GM21423 (cell line): ENCODE data around the gene PILRA.
A peak's percentile ranks its signal among the peaks of the same experiment; 100 is the strongest.

ENCODE experiments used
- ATAC-seq: cut with Tn5 transposase; IDR thresholded peaks from one replicate; pipeline ENCODE4 v1.9.1; 2021; ENCODE audit warnings: mild to moderate bottlenecking, moderate library complexity; ENCODE audit not compliant: unreplicated experiment

The PILRA gene

DNA sequence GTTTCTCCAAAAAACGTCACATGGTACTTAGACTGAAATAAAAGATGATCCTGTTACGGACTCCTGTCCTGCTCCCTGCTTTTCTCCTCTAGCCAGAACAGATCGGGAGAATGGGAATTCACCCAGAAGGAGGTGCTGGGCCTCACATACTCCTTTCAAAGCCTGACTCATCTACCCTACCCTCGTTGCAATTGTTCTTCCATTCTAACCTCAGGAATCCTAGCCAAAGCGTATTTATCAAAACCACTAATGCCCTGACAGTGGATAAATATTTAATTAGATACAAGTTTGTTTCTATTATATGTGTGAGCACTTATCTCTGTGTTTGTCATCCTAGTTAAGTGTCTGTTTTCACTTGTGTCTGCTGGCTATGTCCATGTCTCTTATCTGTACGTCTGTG lies 33.5 kb downstream of the PILRA start:
- no peak for ATAC-seq

DNA sequence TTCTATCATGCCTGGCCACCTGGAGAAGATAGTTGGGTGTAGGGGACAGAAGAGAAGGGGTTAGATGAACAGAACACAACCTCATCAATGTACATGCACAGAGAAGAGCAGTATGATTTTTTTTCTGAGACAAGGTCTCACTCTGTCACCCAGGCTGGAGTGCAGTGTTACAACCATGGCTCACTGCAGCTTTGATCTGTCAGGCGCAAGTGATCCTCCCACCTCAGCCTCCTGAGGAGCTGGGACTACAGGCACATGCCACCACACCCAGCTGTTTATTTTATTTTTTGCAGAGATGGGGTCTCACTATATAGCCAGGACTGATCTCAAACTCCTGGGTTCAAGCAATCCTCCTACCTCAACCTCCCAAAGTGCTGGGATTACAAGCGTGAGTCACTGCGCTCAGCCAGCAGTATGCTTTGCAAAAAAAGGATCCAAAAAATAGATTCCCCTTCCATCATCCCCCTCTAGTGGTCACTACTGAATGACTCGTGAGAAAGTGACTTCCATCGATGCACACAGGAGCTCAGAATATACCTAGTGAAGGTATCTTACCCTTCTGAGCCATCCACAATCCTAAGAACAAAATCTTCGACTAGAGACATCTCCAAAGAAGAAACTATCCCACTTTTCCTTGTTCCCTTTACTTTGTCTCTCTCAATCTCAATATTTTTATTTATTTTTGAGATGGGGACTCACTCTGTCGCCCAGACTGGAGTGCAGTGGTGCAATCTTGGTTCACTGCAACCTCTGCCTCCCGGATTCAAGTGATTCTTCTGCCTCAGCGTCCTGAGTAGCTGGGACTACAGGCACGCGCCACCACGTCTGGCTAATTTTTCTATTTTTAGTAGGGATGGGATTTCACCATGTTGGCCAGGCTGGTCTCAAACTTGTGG lies 34.2 kb downstream of the PILRA start:
- ATAC-seq = peak; percentile 53

DNA sequence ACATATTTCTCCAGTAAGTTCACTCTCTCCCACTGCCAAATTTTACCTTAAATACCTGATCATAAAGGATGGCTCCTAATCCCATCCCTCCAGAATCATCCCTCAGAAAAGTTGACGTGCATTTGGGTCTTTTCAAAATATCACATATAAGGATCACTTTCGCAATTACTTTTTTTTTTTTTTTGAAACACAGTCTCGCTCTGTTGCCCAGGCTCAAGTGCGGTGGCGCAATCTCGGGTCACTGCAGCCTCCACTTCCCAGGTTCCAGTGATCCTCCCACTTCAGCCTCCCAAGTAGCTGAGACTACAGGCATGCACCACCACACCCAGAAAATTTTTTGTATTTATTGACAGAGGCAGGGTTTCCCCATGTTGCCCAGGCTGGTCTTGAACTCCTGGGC lies 37.8 kb downstream of the PILRA start:
- no peak for ATAC-seq

DNA sequence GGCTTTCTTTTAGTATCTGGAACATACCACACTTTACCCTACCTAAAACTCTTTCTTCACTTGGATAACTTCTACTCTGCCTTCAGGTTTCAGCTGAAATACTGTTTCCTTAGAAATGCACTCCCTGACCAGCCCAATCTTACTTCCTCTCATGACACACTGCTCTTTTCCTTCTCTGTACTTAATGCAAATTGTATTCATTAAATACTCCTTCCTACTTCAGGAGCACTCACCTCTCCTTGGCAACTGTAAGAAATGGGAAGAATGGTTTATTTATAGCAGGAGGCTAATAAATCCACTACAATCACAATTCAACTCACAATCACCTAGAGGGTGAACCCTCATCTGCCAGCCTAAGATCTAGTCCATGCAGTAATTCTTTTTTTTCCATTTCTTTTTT lies 40.1 kb downstream of the PILRA start:
- no peak for ATAC-seq

DNA sequence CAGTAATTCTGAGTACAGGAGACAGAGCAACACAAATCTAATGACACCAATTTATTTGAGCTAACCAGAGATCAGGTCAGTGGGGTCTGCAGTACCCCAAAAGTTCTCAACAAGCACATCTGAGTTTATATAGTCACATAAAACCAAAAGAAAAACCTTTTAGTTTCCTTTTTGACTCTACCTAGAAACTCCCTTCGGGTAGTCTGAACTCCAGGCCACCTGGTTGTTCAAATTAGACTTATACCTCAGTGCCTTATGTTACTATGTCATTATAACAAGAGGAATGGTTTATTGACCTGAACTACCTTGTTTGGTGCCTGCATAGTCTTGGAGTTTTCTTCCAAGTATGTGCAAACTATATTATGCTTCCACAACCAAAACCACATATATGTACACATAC lies 40.6 kb downstream of the PILRA start:
- no peak for ATAC-seq

DNA sequence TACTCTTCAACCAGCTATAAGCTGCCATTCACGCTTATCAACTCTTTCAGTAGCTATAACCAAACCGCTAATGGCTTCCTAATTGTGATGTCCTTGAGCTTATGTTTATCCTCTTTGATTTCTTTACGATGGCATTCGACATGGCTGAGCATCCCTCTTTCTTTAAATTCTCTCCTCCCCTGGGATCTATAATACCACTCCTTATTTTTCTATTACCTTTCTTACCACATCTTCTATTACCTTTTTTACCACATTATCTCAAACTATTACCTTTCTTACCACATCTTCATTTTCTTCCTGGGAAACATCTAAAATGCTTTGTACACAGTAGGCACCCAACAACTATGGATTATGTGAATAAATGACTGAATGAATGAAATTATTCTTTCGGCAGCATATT lies 42.2 kb downstream of the PILRA start:
- no peak for ATAC-seq

DNA sequence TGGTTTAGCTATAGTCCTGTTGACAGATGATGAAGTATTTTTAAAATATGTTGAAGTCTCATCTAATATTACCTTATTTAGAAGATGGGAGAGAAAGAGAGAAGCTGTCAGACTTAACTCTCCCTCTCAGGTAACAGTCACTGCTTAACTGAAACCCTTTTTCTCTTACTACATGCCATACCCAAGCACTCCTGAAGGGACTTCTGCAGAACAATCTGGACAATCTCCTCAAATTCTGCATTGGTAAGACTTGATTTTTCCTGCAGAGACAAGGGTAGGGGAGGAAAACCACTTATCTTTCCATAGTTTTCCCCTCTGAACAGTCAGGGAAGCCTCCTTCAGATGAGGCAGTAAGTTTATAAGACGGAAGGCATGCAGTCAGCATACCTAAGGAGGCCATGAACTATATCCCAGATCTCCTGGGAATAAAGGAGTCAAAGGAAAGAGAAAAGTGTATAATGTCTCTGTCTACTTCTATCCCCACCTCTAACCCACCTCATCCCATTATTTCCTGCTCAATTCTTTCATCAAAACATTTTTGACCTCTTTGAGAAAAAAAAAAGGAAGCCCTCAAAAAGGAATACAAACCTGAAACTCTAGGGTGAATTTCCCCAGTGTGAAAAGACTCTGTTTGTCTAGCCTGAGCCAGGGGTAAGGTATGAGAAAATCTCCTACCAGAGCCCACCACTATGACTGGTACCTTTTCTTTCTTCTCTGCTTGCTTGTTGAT lies 45.8 kb downstream of the PILRA start:
- ATAC-seq = no peak

DNA sequence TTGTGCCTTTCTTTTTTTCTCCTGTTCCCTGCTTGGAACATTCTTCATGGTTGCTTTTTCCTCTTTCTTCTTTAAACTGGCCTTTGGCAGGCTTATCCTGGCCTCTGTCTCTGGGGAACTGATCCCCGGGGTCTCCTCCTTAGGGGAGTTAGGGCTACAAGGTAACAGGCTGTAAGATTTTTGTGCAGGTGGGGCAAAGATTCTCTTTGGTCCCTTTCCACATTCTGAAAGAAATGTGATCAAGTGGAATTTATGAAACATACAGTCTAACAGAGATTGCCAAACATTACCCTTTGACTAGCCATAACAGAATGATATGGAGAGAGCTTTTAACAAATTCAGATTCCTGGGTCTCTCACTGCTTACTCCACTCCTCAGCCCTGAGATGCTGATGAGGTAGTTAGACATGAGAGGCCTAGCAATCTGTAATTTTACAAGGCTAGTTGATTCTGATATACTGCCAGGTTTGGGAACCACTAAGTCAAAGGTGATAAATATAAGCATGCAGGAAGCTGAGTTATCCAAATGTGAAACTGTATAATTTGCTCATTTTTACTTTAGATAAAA lies 46.5 kb downstream of the PILRA start:
- ATAC-seq = no peak

DNA sequence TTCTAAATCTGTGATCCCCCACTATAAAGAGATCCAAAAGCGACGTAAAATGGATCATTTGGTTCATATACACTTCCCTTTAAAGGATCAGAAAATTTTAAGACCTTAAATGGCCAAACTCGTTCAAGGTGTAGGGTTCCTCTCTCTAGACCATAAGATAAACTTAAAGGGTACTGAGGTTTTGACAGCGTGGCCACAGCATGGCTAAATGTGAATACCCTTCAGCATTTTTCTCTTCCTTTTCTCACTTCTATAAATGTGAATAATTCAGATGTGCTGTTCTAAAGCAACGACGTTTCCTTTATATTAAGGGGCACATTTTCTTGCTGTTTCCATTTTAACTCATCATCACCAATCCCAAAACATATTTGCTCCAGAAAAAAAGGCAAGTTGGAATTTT lies 50.0 kb downstream of the PILRA start:
- no peak for ATAC-seq

DNA sequence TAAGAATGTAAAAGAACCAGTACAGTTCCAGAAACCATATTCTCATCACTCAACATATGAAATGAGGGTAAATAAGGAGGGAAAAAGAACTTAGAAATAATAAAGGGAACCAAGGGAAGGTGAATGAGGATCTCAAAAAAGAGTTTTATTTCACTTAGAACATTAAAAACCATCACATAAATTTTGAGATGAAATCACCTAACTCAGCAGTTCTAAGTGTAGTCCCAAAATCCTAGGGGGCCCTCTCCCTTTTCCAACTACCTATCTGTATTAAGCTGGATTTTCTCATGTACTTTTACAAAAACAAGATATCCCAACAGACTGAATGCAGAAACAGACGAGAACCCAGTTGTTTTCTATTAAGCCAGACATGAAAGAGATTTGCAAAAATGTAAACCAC lies 52.1 kb downstream of the PILRA start:
- no peak for ATAC-seq

DNA sequence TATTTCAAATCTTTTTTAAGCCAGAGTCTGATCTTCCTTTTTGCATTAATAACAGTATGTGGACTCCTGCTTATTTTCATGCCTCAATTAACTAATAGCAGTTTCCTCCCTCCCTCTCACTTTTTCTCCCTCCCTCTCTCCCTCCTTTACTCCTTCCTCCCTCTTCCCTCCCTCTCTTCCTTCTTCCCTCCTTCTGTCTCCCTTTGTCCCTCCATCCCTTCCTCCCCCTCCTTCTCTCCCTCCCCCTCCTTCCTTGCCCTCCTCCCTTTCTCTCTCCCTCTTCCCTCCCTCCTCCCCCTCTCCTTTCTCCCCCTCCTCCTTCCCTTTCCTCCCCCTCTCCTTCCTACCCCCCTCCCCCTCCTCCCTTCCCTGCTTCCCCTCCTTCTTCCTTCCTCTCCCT lies 53.2 kb downstream of the PILRA start:
- no peak for ATAC-seq

DNA sequence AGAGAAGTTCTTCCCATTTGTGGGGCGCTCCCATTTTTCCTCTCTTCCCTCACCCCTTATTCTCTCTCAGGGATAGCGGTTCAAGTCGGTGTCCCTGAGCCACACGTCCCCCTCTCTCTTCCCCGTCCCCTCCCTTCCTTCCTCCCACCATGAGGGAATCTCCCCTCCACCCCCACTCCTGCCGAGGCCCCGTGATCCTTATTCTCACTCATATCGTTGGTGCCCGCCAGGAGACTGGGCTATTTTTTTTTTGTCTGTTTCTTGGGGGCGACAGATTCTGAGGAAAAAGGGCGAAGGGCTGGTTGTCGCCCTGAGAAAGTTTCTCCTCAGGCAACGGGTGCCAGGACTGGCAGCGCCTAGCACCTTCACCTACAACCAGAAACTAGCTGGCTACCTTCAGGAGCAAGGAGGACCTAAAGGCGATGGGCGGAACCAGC lies 54.5 kb downstream of the PILRA start:
- ATAC-seq = no peak

DNA sequence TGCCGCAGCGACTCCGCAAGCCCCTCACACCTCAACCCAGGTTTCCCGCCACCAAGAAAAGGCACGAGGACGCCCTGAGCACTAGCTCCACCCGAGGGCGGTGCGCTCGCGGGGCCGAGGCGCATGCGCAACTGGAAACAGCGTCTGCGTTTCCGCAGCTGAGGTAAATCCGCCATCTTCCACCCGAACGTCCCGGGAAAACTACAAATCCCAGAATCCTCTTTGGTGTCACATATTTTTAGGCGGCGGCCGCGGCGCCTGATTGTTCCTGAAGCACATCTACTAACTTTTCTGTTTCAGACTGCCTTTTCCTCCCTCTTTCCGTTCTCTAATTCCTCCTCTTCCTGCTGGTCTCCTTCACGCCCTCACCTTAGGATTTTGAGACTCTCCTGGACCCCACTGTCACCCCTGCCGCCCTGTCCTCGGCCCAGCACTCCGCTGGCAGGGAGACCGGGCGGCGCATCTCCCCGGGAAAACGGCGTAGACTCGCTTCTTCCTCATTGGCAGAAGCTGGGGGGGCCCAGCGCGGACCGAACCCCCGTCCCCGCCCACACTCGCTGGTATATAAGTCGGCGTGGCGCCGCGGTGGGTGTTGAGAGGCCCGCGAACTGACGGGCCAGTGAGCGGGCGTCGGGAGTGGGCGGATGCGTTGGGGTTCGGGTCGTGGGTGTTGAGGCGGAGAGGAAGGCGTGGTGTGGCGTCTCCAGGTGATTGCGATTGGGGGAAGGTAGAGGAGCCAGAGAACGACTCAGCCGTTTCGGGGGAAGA lies 55.1 kb downstream of the PILRA start, which contains the start of gene ZCWPW1:
Gene ZCWPW1 (minus strand): TSS at position 505 of the 768 bp plus-strand sequence. CDS start 8,054 bp downstream, outside the sequence.
- peak; percentile 40 for ATAC-seq

DNA sequence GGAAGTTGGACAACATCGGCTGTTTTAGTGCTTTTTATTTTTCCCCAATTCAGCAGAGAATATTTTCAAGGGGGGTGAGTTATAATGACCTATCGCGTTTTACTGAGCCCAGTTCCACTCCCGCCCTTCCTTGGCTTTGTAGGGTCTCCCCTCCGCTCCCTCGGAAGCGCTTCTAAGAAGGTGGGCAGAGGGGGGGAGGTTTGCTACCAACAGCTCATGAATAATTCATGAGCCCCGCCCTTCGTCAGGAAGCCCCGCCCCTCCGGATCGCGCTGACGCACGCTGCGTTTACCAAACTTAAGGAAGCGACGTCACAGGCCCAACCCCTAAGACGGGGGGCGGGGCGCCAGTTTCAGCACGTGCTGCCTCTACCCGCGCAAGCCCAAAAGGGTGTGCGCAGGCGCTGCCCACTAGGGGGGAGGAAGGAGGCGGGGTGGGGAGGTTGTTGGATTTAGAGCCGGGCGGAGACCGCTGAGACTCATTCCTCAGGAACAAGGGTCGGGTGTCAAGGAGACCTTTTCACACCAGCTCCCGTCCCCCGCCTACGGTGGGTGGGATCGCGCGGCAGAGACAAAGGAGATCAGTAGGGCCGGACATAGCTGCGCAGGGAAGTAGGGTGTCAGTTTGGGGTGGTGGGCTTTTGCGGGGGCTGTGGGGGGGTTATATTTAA lies 55.8 kb downstream of the PILRA start:
- peak; percentile 44 for ATAC-seq

DNA sequence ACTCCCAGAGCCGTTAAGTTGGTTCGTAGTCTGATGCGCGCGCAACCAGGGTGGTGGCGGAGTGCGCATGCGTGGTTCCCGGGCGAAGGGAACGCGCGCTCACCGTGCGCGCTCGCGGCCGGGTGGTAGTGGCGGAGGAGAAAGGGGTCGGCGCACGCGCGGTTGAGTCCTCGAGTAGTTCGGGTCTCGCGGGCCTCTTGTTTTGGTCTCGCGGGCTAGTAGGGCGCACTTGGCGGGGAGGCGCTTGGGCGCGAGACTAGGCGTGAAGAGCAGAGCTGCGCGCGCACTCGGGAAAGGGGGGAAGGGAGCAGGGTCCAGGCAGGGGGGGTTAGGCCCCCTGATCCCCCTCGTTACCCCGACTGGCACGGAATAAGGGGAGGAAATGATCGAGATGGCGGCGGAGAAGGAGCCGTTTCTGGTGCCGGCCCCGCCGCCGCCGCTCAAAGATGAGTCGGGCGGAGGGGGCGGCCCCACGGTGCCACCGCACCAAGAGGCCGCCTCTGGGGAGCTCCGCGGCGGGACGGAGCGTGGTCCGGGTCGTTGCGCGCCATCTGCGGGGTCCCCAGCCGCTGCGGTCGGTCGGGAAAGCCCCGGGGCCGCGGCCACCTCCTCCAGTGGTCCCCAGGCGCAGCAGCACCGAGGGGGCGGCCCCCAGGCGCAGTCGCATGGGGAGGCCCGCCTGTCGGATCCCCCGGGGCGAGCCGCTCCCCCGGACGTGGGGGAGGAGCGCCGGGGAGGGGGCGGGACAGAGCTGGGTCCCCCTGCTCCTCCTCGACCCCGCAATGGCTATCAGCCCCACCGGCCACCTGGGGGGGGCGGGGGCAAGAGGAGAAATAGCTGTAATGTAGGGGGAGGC lies 56.6 kb downstream of the PILRA start, which contains the start of gene MEPCE:
Gene MEPCE (plus strand): TSS at position 195 of the 856 bp plus-strand sequence. CDS start 188 bp downstream, at position 383.
- peak; percentile 31 for ATAC-seq

DNA sequence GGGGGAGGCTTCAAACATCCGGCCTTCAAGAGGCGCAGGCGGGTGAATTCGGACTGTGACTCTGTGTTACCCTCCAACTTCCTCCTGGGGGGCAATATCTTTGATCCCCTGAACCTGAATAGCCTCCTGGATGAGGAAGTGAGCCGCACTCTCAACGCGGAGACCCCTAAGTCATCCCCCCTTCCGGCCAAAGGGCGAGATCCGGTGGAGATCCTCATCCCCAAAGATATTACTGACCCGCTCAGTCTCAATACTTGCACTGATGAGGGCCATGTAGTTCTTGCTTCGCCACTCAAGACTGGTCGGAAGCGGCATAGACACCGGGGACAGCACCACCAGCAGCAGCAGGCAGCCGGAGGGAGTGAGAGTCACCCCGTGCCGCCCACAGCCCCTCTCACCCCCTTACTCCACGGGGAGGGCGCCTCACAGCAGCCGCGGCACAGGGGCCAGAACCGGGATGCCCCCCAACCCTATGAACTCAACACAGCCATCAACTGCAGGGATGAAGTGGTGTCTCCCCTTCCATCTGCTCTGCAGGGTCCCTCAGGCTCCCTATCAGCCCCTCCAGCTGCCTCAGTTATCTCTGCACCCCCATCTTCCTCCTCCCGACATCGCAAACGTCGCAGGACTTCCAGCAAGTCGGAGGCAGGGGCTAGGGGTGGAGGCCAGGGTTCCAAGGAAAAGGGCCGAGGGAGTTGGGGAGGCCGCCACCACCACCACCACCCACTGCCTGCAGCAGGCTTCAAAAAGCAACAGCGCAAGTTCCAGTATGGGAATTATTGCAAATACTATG lies 57.4 kb downstream of the PILRA start:
- no peak for ATAC-seq

DNA sequence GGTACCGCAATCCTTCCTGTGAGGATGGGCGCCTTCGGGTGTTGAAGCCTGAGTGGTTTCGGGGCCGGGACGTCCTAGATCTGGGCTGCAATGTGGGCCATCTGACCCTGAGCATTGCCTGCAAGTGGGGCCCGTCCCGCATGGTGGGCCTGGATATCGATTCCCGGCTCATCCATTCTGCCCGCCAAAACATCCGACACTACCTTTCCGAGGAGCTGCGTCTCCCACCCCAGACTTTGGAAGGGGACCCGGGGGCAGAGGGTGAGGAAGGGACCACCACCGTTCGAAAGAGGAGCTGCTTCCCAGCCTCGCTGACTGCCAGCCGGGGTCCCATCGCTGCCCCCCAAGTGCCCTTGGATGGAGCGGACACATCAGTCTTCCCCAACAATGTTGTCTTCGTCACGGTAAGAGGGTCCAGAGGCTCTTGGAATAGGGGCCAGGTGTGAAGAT lies 58.0 kb downstream of the PILRA start:
- ATAC-seq = no peak

DNA sequence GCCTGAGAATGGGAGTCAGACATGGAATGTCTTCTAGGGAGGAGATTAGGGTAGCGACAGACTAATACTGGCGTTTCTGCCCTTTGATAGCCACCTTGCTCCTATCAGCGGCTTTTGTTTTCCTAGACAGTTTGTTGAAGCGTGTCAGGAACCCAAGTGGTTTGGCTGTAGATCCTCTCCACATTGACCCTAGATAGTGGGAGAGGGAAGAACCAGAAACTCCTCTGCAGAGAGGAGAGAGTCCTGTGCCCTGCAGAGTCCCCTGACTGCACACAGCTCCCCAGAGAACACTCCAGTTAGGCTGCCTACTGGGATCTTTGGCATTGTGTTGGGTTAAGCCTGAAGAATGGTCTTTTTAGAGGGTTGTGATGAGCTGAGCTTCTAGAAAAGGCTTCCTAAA lies 58.8 kb downstream of the PILRA start:
- ATAC-seq = no peak
